Heart left ventricle (tissue), 16 donors: Measurements from ENCODE around the gene CNNM3. TPM values are rescaled to one million over a fixed set of nuclear protein-coding genes. Genes with fewer than 3 reads are reported as not detected.

Source experiments
- ATAC-seq, 4 donors: fragments of 200-7000 bp; cut with Tn5 transposase; one replicate each; pipeline ENCODE4 v1.9.1; 2020 to 2022; ENCODE audit warnings: moderate library complexity in 4 of 4, mild to moderate bottlenecking in 3 of 4, moderate number of reproducible peaks in 1 of 4
- DNase-seq, 5 donors: peaks; one replicate each; pipeline ENCODE4 v3.0.0-alpha.2; 2020
- H3K27ac ChIP-seq, 12 donors: fragments of 200-600 bp; sonication (generic) in 4 of 12; one replicate each; pipeline versions ENCODE4 v1.5.0 to v1.8.0; 2016 to 2022; ENCODE audit warnings: mild to moderate bottlenecking in 2 of 12
- H3K27me3 ChIP-seq, 9 donors: fragments of 200-600 bp; sonication (generic) in 2 of 9; one replicate each; pipeline versions ENCODE4 v1.5.1 to v1.8.0; 2016 to 2022; ENCODE audit warnings: mild to moderate bottlenecking in 3 of 9
- H3K36me3 ChIP-seq, 9 donors: fragments of 200-600 bp; sonication (generic) in 2 of 9; one replicate each; pipeline versions ENCODE4 v1.5.0 to v1.8.0; 2018 to 2022; ENCODE audit warnings: mild to moderate bottlenecking in 2 of 9
- H3K4me1 ChIP-seq, 12 donors: fragments of 200-600 bp; sonication (generic) in 4 of 12; one replicate each; pipeline versions ENCODE4 v1.5.0 to v1.8.0; 2016 to 2022; ENCODE audit warnings: mild to moderate bottlenecking in 3 of 12
- H3K4me3 ChIP-seq, 12 donors: fragments of 200-600 bp; sonication (generic) in 4 of 12; one replicate each; pipeline versions ENCODE4 v1.5.0 to v1.8.0; 2017 to 2022; ENCODE audit warnings: mild to moderate bottlenecking in 9 of 12, moderate library complexity in 4 of 12
- H3K9me3 ChIP-seq, 12 donors: fragments of 200-600 bp; sonication (generic) in 4 of 12; one replicate each; pipeline versions ENCODE4 v1.5.0 to v1.8.0; 2016 to 2022; ENCODE audit warnings: mild to moderate bottlenecking in 1 of 12
- POLR2A ChIP-seq, 2 donors: fragments of 450-650 bp; IDR thresholded peaks; one replicate each; pipeline ENCODE4 v1.6.1; 2017; ENCODE audit warnings: antibody characterized with exemption in 2 of 2, mild to moderate bottlenecking in 2 of 2, moderate library complexity in 2 of 2
- WGBS, 4 donors: extraction: QIAGEN DNeasy Blood & Tissue Kit in 2 of 4; methylation state at CpG; one replicate each; pipeline versions ENCODE4 v1.1.5 to v1.1.7; 2013 to 2018; 5-methylcytosine and 5-hydroxymethylcytosine counted together
- intact Hi-C, 10 donors: fragments of 100-400 bp; cut with DNase I; formaldehyde crosslinking; loops; one replicate each; pipeline versions ENCODE4 v1.11.1 to v1.14.2; 2022
- polyA plus RNA-seq, 2 donors: library from polyadenylated mRNA; stranded (reverse); fragments of 200-250 nt; gene quantifications; one replicate each; pipeline ENCODE4 v1.2.3, GENCODE V29; 2013
- total RNA-seq, 9 donors: library from RNA; depleted of rRNA in 2 of 9; stranded (reverse); fragments of >200 nt in 2 of 9; fragmentation: NEBNext Ultra II Directional in 3 of 9; extraction: Animal tissue kit (Norgen Biotek cat#: 25700) in 3 of 9; gene quantifications; one replicate each; pipeline versions ENCODE4 v1.1.0 to v1.2.4, GENCODE V29; 2016 to 2023
- TF ChIP-seq, protein P1 (sequence below), 12 donors: fragments of 200-600 bp; sonication (generic) in 4 of 12; IDR thresholded peaks; one replicate each; pipeline versions ENCODE4 v1.5.0 to v1.8.0; 2018 to 2022; ENCODE audit warnings: antibody characterized with exemption in 12 of 12, mild to moderate bottlenecking in 5 of 12
- donor health status: ischemic (EF 13 %, LVEDD 7.1; RV severe dilation, severe dysfunction).
- donor health status: healthy with polysubstance abuse.
- donor health status: DM: no; HTN: yes; CAD: no.
- donor health status: DM: no; HTN: no; CAD: no.
- donor health status: ischemic (EF 25% LVEDD 6.9; RV normal size, moderate dysfunction).
- donor health status: ischemic (EF 25% LVEDD 5.7; RV mildly dilated, moderate dysfunction).
- donor health status: healthy.
- donor health status: DM: yes; HTN: yes; CAD: no.
- donor health status: ischemic (EF 35%, LVEDD 5.7; RV mildly dilated, moderate dysfunction).
- donor health status: nonischemic (EF 11% LVEDD 7.7; RV severe dilation, severe dysfunction).
- donor health status: DM: yes; HTN: yes; CAD: no.
- donor health status: PGD.
- donor health status: ischemic (EF 29% LVEDD 5.4; RV normal size, mild dysfunction).
- donor health status: nonischemic (EF 23%, LVEDD 6.1; RV moderate dilation, normal function).

The CNNM3 gene
- total and polyA plus RNA-seq, 11 donors: 5.1 to 17.7 (median 10.2) TPM

- WGBS, 4 donors: 46 to 57% (median 51%) methylated on average over 6 to 7 of the region's 7 CpGs
- peak; percentile 69 to 90 (median 77) for DNase-seq
- Histone ChIP-seq H3K4me1 (peaks cover 0 to 30% (median 5%) of the 10 kb centered on the region in 12 donors), H3K4me3 (no peak overlapping the region), H3K27ac (peak overlapping the region in 6 of 12 donors; percentile 13 to 71 (median 42)), H3K27me3 (no peaks in the 10 kb centered on the region), H3K9me3 (no peaks in the 10 kb centered on the region), H3K36me3 (peaks cover 0 to 4% (median 0%) of the 10 kb centered on the region in 9 donors)
- ATAC-seq: peak; percentile 96 to 99 (median 96)
- intact Hi-C loops: loop anchor here in 2 of 10 donors (5.0 to 10.0 kb wide), 3 partner anchors 32 to 235 kb away; partner anchors contain the start of genes ARID5A (in 1 of the 2) and KANSL3 (in 1 of the 2)
- TF ChIP-seq, protein P1, sequence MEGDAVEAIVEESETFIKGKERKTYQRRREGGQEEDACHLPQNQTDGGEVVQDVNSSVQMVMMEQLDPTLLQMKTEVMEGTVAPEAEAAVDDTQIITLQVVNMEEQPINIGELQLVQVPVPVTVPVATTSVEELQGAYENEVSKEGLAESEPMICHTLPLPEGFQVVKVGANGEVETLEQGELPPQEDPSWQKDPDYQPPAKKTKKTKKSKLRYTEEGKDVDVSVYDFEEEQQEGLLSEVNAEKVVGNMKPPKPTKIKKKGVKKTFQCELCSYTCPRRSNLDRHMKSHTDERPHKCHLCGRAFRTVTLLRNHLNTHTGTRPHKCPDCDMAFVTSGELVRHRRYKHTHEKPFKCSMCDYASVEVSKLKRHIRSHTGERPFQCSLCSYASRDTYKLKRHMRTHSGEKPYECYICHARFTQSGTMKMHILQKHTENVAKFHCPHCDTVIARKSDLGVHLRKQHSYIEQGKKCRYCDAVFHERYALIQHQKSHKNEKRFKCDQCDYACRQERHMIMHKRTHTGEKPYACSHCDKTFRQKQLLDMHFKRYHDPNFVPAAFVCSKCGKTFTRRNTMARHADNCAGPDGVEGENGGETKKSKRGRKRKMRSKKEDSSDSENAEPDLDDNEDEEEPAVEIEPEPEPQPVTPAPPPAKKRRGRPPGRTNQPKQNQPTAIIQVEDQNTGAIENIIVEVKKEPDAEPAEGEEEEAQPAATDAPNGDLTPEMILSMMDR (IDR thresholded peaks at IDR 0.05): no peak
- TF ChIP-seq POLR2A (IDR thresholded peaks at IDR 0.05): no peak
Measured at GRCh38 chr2:96769814-96770213, 46.3 kb upstream of the CNNM3 start.

DNA sequence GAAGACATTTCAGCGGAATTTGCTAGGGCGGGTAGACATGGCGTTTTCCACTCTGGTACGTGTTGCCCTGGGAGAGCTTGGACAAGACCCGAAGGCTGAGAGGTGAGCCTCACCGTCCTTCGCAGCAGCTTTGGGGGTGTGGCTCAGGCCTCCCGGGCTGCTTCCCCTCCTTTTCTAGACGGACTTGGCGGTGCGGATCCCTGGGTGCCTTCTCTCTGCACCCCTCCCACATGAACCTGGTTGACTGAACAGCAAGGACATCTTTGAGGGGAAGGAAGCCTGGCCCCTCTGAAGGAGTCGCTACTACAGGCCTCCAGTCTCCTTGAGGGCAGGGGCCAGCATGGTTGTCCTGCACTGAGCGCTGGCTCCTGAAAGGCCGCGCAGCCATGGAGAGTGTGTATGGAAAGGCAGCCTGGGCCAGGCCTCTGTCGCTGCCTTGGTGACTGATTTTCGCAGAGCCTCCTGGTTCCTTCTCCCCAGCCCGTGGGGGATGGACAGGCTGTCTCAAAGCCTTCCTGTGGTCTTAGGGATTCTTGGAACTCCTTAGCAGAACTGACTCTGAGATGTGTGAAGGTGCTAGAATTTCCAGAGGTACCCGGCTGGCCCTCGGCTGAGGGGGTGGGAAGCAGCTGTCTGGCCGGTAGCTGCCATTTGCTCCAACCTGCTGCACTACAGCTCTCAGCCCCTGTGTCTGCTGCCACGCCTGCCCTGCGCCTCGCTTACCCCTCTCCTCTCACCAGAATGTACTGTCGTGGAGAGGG, 45.4 kb upstream of the CNNM3 start:
- no peak for DNase-seq
- no peak overlapping the region for H3K4me3 ChIP-seq
- peaks cover 0 to 24% (median 5%) of the 10 kb centered on the region in 12 donors for H3K4me1 ChIP-seq
- TF ChIP-seq POLR2A (IDR thresholded peaks at IDR 0.05): no peak
- TF ChIP-seq, protein P1 (IDR thresholded peaks at IDR 0.05): no peak
- intact Hi-C loops: no loop called here
- H3K27me3 ChIP-seq: no peaks in the 10 kb centered on the region
- H3K9me3 ChIP-seq: no peaks in the 10 kb centered on the region
- 86 to 95% (median 91%) methylated on average over 20 to 25 of the region's 25 CpGs for WGBS, 4 donors
- peak overlapping the region in 6 of 12 donors; percentile 13 to 62 (median 42) for H3K27ac ChIP-seq
- H3K36me3 ChIP-seq: peaks cover 0 to 4% (median 0%) of the 10 kb centered on the region in 9 donors
- no peak for ATAC-seq

GRCh38 chr2:96771796-96772618, 44.1 kb upstream of the CNNM3 start:
- Histone ChIP-seq H3K9me3 (no peaks in the 10 kb centered on the region), H3K4me3 (no peak overlapping the region), H3K4me1 (peaks cover 0 to 24% (median 5%) of the 10 kb centered on the region in 12 donors), H3K27ac (no peak overlapping the region), H3K27me3 (no peaks in the 10 kb centered on the region), H3K36me3 (peaks cover 0 to 4% (median 0%) of the 10 kb centered on the region in 9 donors)
- TF ChIP-seq, protein P1 (IDR thresholded peaks at IDR 0.05): no peak
- TF ChIP-seq POLR2A (IDR thresholded peaks at IDR 0.05): no peak
- ATAC-seq: no peak
- WGBS, 4 donors: 92 to 95% (median 93%) methylated on average over 20 of the region's 20 CpGs
- intact Hi-C loops: no loop called here
- DNase-seq: no peak
